ENCODE data around the gene C9orf72.

The C9orf72 gene

DNA sequence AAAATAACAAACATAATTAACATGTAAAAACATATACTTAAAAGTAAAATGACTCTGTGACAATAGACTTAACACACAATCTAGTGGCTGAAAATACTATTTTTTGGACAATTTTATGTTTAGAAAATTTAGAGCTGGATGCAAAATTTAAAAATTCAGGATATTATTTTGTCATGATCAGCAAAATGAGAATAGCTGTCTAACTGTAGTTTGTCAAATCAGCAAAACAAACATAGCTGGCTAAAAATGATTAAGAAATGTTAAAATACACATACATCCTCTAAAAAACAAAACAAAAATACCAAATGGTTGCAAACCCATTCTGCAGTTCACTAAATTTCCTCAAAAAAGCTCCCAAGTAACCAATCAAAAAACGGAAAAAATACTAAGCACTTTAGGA, 18.6 kb downstream of the C9orf72 start:
- H4K20me1 ChIP-seq (ENCODE audit: low read depth, low read length), result no peaks in the 10 kb centered on the region
- H2AFZ ChIP-seq (ENCODE audit: low read depth, low read length, severe bottlenecking), result no peak overlapping the region
- H3K27me3 ChIP-seq (ENCODE audit: low read length), result no peaks in the 10 kb centered on the region
- H3K9me2 ChIP-seq (replicated peaks; ENCODE audit: insufficient read depth, low read length), result no peaks in the 10 kb centered on the region
- no peaks in the 10 kb centered on the region for H3F3A ChIP-seq (ENCODE audit: insufficient read depth)
- H3K27ac ChIP-seq (ENCODE audit: low read depth, low read length), result no peak overlapping the region
- no peak overlapping the region for H3K9ac ChIP-seq (ENCODE audit: low read length)
- no peak overlapping the region for H3K4me2 ChIP-seq (ENCODE audit: low read depth, low read length, poor library complexity, severe bottlenecking)
- no peaks in the 10 kb centered on the region for H3K9me3 ChIP-seq (ENCODE audit: insufficient read depth, low read length)
- H3K4me3 ChIP-seq (ENCODE audit: insufficient read depth, low read length, poor library complexity, severe bottlenecking), result no peak overlapping the region
- peaks cover 3% of the 10 kb centered on the region; the same call in 1 of the 2 replicates for H3K36me3 ChIP-seq (ENCODE audit: low read length)
- H3K79me2 ChIP-seq (ENCODE audit: insufficient read depth, low read length), result no peaks in the 10 kb centered on the region
- no peak for TF ChIP-seq EZH2phosphoT487 (conservative IDR thresholded peaks at IDR 0.05; ENCODE audit: low read length)

DNA sequence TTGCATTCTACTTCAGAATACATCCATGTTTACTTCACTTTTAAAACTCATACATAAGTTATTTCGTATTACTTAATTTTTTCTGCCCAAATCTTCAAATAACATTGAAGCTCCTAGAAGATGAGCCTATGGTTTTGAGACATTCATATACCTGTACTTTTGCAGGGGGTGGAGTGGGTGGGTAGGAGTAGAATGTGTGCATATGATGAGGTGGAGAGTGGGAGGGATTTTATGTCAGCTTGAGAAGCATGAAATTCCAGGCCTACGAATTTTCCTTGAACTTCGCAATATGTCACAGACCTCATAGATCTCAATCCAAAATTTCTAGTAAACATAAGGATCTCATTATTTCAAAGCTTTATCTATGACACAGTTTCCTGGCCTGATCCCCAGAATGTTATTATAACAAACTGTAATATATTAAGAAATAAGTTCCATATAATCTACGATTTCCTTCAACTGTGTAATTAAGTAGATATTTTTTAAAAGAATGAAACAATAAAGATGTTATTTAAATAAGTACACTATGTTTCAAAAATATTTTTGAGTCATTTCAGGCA, 24.0 kb downstream of the C9orf72 start:
- Histone ChIP-seq H3K27ac (ENCODE audit: low read depth, low read length) (no peak overlapping the region), H3K27me3 (ENCODE audit: low read length) (no peaks in the 10 kb centered on the region), H4K20me1 (ENCODE audit: low read depth, low read length) (no peaks in the 10 kb centered on the region), H3K9me2 (replicated peaks; ENCODE audit: insufficient read depth, low read length) (no peaks in the 10 kb centered on the region), H3K79me2 (ENCODE audit: insufficient read depth, low read length) (no peaks in the 10 kb centered on the region), H3F3A (ENCODE audit: insufficient read depth) (no peaks in the 10 kb centered on the region; the same call in 1 of the 2 replicates), H3K4me2 (ENCODE audit: low read depth, low read length, poor library complexity, severe bottlenecking) (no peak overlapping the region), H2AFZ (ENCODE audit: low read depth, low read length, severe bottlenecking) (no peak overlapping the region), H3K4me3 (ENCODE audit: insufficient read depth, low read length, poor library complexity, severe bottlenecking) (no peak overlapping the region), H3K9ac (ENCODE audit: low read length) (no peak overlapping the region), H3K9me3 (ENCODE audit: insufficient read depth, low read length) (no peaks in the 10 kb centered on the region), H3K36me3 (ENCODE audit: low read length) (peaks cover 10% of the 10 kb centered on the region; the same call in 1 of the 2 replicates)
- TF ChIP-seq, protein P1, sequence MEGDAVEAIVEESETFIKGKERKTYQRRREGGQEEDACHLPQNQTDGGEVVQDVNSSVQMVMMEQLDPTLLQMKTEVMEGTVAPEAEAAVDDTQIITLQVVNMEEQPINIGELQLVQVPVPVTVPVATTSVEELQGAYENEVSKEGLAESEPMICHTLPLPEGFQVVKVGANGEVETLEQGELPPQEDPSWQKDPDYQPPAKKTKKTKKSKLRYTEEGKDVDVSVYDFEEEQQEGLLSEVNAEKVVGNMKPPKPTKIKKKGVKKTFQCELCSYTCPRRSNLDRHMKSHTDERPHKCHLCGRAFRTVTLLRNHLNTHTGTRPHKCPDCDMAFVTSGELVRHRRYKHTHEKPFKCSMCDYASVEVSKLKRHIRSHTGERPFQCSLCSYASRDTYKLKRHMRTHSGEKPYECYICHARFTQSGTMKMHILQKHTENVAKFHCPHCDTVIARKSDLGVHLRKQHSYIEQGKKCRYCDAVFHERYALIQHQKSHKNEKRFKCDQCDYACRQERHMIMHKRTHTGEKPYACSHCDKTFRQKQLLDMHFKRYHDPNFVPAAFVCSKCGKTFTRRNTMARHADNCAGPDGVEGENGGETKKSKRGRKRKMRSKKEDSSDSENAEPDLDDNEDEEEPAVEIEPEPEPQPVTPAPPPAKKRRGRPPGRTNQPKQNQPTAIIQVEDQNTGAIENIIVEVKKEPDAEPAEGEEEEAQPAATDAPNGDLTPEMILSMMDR (IDR thresholded peaks at IDR 0.05; ENCODE audit: insufficient read depth, low read length, poor library complexity, severe bottlenecking), result no peak
- TF ChIP-seq EZH2phosphoT487 (conservative IDR thresholded peaks at IDR 0.05; ENCODE audit: low read length), result no peak

DNA sequence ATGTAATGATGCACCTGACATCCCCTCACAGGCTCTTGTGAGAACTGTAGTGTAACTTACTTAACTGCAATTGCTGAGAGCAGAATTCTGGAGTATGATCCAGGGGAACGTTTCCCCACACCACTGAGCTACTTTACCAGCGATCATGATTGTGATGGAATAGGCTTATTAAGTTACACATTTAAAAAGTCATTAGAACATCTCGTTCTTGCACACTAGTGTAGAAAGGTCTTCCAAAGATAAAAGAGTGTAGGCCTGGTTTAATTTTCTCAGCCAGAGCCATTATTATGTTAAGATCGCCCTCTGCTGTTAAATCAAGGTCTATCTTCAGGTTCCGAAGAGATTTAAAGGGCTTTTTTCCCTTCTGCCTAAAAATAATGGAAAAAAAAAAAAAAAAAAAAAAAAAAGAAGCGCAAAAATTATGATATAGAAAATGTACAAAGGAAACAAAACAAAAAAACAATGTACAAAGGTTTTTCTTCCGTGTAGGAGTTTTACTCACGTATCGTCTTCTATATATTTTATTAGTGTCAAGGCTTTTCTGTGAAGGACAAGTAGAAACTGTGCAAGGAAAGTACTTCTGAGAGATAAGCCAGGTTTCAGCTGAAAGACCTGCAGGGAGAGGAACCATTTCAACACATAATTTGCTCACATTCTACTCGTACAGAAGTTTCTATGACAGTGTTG, 25.1 kb downstream of the C9orf72 start:
- H3K9ac ChIP-seq (ENCODE audit: low read length), result no peak overlapping the region
- H3K9me2 ChIP-seq (replicated peaks; ENCODE audit: insufficient read depth, low read length), result no peaks in the 10 kb centered on the region
- peaks cover 10% of the 10 kb centered on the region; the same call in 1 of the 2 replicates for H3K36me3 ChIP-seq (ENCODE audit: low read length)
- no peak overlapping the region for H3K4me3 ChIP-seq (ENCODE audit: insufficient read depth, low read length, poor library complexity, severe bottlenecking)
- H3K4me2 ChIP-seq (ENCODE audit: low read depth, low read length, poor library complexity, severe bottlenecking), result no peak overlapping the region
- H3K9me3 ChIP-seq (ENCODE audit: insufficient read depth, low read length), result no peaks in the 10 kb centered on the region
- no peak overlapping the region for H3K27ac ChIP-seq (ENCODE audit: low read depth, low read length)
- no peak overlapping the region for H2AFZ ChIP-seq (ENCODE audit: low read depth, low read length, severe bottlenecking)
- H4K20me1 ChIP-seq (ENCODE audit: low read depth, low read length), result no peaks in the 10 kb centered on the region
- no peak for TF ChIP-seq EZH2phosphoT487 (conservative IDR thresholded peaks at IDR 0.05; ENCODE audit: low read length)
- TF ChIP-seq, protein P1 (IDR thresholded peaks at IDR 0.05; ENCODE audit: insufficient read depth, low read length, poor library complexity, severe bottlenecking), result peak; percentile 29
- no peaks in the 10 kb centered on the region for H3K79me2 ChIP-seq (ENCODE audit: insufficient read depth, low read length)
- H3F3A ChIP-seq (ENCODE audit: insufficient read depth), result no peaks in the 10 kb centered on the region; the same call in 1 of the 2 replicates
- no peaks in the 10 kb centered on the region for H3K27me3 ChIP-seq (ENCODE audit: low read length)

DNA sequence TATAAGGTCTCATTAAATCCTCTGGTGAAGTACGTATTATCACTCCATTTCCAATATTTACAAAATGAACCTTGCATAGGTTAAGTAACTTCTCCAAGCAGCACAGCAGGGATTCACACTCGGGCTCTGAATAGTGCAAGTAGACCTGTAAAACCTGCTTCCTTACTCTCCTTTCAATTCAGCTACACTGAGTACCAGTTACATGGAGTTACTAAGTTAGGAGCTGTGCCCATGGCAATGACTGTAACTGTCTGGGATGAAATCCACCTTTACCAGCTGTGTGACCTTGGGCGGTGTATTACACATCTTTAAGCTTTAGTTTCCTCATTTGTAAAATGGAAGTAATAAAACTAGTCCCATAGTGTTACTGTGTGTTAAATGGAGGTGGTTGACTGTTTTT, 27.8 kb downstream of the C9orf72 start:
- Histone ChIP-seq H3K4me2 (ENCODE audit: low read depth, low read length, poor library complexity, severe bottlenecking) (no peak overlapping the region), H2AFZ (ENCODE audit: low read depth, low read length, severe bottlenecking) (no peak overlapping the region), H3K4me3 (ENCODE audit: insufficient read depth, low read length, poor library complexity, severe bottlenecking) (no peak overlapping the region), H3F3A (ENCODE audit: insufficient read depth) (no peaks in the 10 kb centered on the region; the same call in 1 of the 2 replicates), H3K9ac (ENCODE audit: low read length) (no peak overlapping the region), H3K79me2 (ENCODE audit: insufficient read depth, low read length) (no peaks in the 10 kb centered on the region), H4K20me1 (ENCODE audit: low read depth, low read length) (no peaks in the 10 kb centered on the region), H3K9me3 (ENCODE audit: insufficient read depth, low read length) (no peaks in the 10 kb centered on the region), H3K27me3 (ENCODE audit: low read length) (no peaks in the 10 kb centered on the region), H3K9me2 (replicated peaks; ENCODE audit: insufficient read depth, low read length) (no peaks in the 10 kb centered on the region), H3K27ac (ENCODE audit: low read depth, low read length) (no peak overlapping the region), H3K36me3 (ENCODE audit: low read length) (peaks cover 10% of the 10 kb centered on the region; the same call in 1 of the 2 replicates)
- no peak for TF ChIP-seq EZH2phosphoT487 (conservative IDR thresholded peaks at IDR 0.05; ENCODE audit: low read length)
